Stimulated activated CD4-positive, alpha-beta T cell treated with anti-CD3 and anti-CD28 coated beads, TNF-alpha, amount 100 ng/mL, for 24 hours (primary cell): Measurements from ENCODE around the gene OSBPL10.

Experiments
- DNase-seq, 3 experiments: peaks; one replicate each; pipeline ENCODE4 v3.0.0-alpha.2; 2020; ENCODE audit warnings: low read depth in 3 of 3

OSBPL10 gene

GRCh38 chr3:31744913-31745312, 236.1 kb downstream of the OSBPL10 start:
- no peak for DNase-seq

GRCh38 chr3:31743331-31744089, 237.6 kb downstream of the OSBPL10 start:
- DNase-seq, result no peak

- DNase-seq, result no peak
Observed at GRCh38 chr3:31740397-31740796, 240.7 kb downstream of the OSBPL10 start.

GRCh38 chr3:31738412-31738811, 242.7 kb downstream of the OSBPL10 start:
- no peak for DNase-seq

- DNase-seq, result no peak
Observed at GRCh38 chr3:31735667-31736066, 245.4 kb downstream of the OSBPL10 start.

GRCh38 chr3:31733234-31733667, 247.8 kb downstream of the OSBPL10 start:
- no peak for DNase-seq

GRCh38 chr3:31732548-31732947, 248.5 kb downstream of the OSBPL10 start:
- DNase-seq, result no peak

GRCh38 chr3:31729573-31729972, 251.5 kb downstream of the OSBPL10 start:
- DNase-seq, result no peak

- no peak for DNase-seq
Observed at GRCh38 chr3:31729082-31729481, 252.0 kb downstream of the OSBPL10 start.

- DNase-seq, result no peak
Observed at GRCh38 chr3:31728403-31728802, 252.7 kb downstream of the OSBPL10 start.

GRCh38 chr3:31725976-31726375, 255.1 kb downstream of the OSBPL10 start:
- no peak for DNase-seq

- DNase-seq, result no peak
Observed at GRCh38 chr3:31725568-31725967, 255.5 kb downstream of the OSBPL10 start.

- no peak for DNase-seq
Observed at GRCh38 chr3:31724651-31725050, 256.4 kb downstream of the OSBPL10 start.

- DNase-seq, result no peak
Observed at GRCh38 chr3:31724116-31724515, 256.9 kb downstream of the OSBPL10 start.

GRCh38 chr3:31723701-31724100, 257.4 kb downstream of the OSBPL10 start:
- DNase-seq, result no peak

- no peak for DNase-seq
Observed at GRCh38 chr3:31721676-31722075, 259.4 kb downstream of the OSBPL10 start.

GRCh38 chr3:31714495-31715280, 266.4 kb downstream of the OSBPL10 start:
- no peak for DNase-seq

- DNase-seq, result no peak
Observed at GRCh38 chr3:31713816-31714215, 267.2 kb downstream of the OSBPL10 start.

GRCh38 chr3:31710123-31710803, 270.8 kb downstream of the OSBPL10 start:
- DNase-seq, result no peak

- no peak for DNase-seq
Observed at GRCh38 chr3:31709526-31709925, 271.5 kb downstream of the OSBPL10 start.

GRCh38 chr3:31709005-31709404, 272.1 kb downstream of the OSBPL10 start:
- DNase-seq, result no peak

GRCh38 chr3:31707286-31707685, 273.8 kb downstream of the OSBPL10 start:
- DNase-seq, result no peak

- DNase-seq, result no peak
Observed at GRCh38 chr3:31705736-31706135, 275.3 kb downstream of the OSBPL10 start.
